KOPT-K1 (cell line): ENCODE data around the gene BMP7.
"Not testable (repeated sequence)": the region's sequence is repeated elsewhere in the genome, so short reads cannot be mapped to it uniquely, and the experiment has no call there.

Source experiments
- H3K27ac ChIP-seq: fragments of 200-600 bp; sonication (generic); 2 replicates; pipeline ENCODE4 v1.5.1; 2016; ENCODE audit warnings: antibody characterized with exemption, mild to moderate bottlenecking, low read depth, low read length; ENCODE audit not compliant: poor library complexity, severe bottlenecking
- H3K36me3 ChIP-seq: fragments of 200-600 bp; sonication (generic); 2 replicates; pipeline ENCODE4 v1.5.1; 2017; ENCODE audit warnings: antibody characterized with exemption, mild to moderate bottlenecking, low read length, moderate library complexity; ENCODE audit not compliant: insufficient read depth
- H3K9me3 ChIP-seq: fragments of 200-600 bp; sonication (generic); 2 replicates; pipeline ENCODE4 v1.5.1; 2017; ENCODE audit warnings: antibody characterized with exemption, low read length, mild to moderate bottlenecking; ENCODE audit not compliant: insufficient read depth, poor library complexity, severe bottlenecking

The BMP7 gene

GRCh38 chr20:57197352-57198131, 68.9 kb downstream of the BMP7 start:
- Histone ChIP-seq H3K9me3 (no peaks in the 10 kb centered on the region), H3K27ac (no peak overlapping the region)

GRCh38 chr20:57195469-57196100, 70.9 kb downstream of the BMP7 start:
- Histone ChIP-seq H3K9me3 (no peaks in the 10 kb centered on the region), H3K36me3 (no peaks in the 10 kb centered on the region), H3K27ac (no peak overlapping the region)

More at GRCh38 chr20:57197352-57198131, 68.9 kb downstream of the BMP7 start:
- H3K36me3 ChIP-seq: no peaks in the 10 kb centered on the region

- Histone ChIP-seq H3K27ac (no peak overlapping the region), H3K9me3 (no peaks in the 10 kb centered on the region), H3K36me3 (no peaks in the 10 kb centered on the region)
Observed at GRCh38 chr20:57195023-57195422, 71.4 kb downstream of the BMP7 start.

GRCh38 chr20:57194154-57194553, 72.3 kb downstream of the BMP7 start:
- H3K27ac ChIP-seq: no peak overlapping the region
- H3K36me3 ChIP-seq: no peaks in the 10 kb centered on the region
- H3K9me3 ChIP-seq: no peaks in the 10 kb centered on the region

GRCh38 chr20:57193094-57193493, 73.3 kb downstream of the BMP7 start:
- no peaks in the 10 kb centered on the region for H3K36me3 ChIP-seq
- no peak overlapping the region for H3K27ac ChIP-seq
- H3K9me3 ChIP-seq: no peaks in the 10 kb centered on the region

GRCh38 chr20:57192311-57192710, 74.1 kb downstream of the BMP7 start:
- Histone ChIP-seq H3K27ac (no peak overlapping the region), H3K36me3 (no peaks in the 10 kb centered on the region), H3K9me3 (no peaks in the 10 kb centered on the region)

GRCh38 chr20:57191265-57191638, 75.2 kb downstream of the BMP7 start:
- H3K9me3 ChIP-seq, H3K36me3 ChIP-seq, H3K27ac ChIP-seq: not testable (repeated sequence)

- no peaks in the 10 kb centered on the region for H3K9me3 ChIP-seq
- no peak overlapping the region for H3K27ac ChIP-seq
- no peaks in the 10 kb centered on the region for H3K36me3 ChIP-seq
Observed at GRCh38 chr20:57190536-57191264, 75.7 kb downstream of the BMP7 start.

GRCh38 chr20:57189713-57190112, 76.7 kb downstream of the BMP7 start:
- no peaks in the 10 kb centered on the region for H3K36me3 ChIP-seq
- no peak overlapping the region for H3K27ac ChIP-seq
- H3K9me3 ChIP-seq: peaks cover 6% of the 10 kb centered on the region

GRCh38 chr20:57188576-57189079, 77.8 kb downstream of the BMP7 start:
- Histone ChIP-seq H3K9me3 (peaks cover 7% of the 10 kb centered on the region), H3K36me3 (no peaks in the 10 kb centered on the region), H3K27ac (no peak overlapping the region)

- Histone ChIP-seq H3K9me3 (peaks cover 7% of the 10 kb centered on the region), H3K27ac (no peak overlapping the region), H3K36me3 (no peaks in the 10 kb centered on the region)
Observed at GRCh38 chr20:57188056-57188455, 78.4 kb downstream of the BMP7 start.

- Histone ChIP-seq H3K36me3 (no peaks in the 10 kb centered on the region), H3K9me3 (peaks cover 7% of the 10 kb centered on the region), H3K27ac (no peak overlapping the region)
Observed at GRCh38 chr20:57187068-57187634, 79.3 kb downstream of the BMP7 start.

GRCh38 chr20:57186192-57186591, 80.2 kb downstream of the BMP7 start:
- no peak overlapping the region for H3K27ac ChIP-seq
- H3K36me3 ChIP-seq: no peaks in the 10 kb centered on the region
- H3K9me3 ChIP-seq: peaks cover 7% of the 10 kb centered on the region

GRCh38 chr20:57185188-57185743, 81.2 kb downstream of the BMP7 start:
- Histone ChIP-seq H3K9me3 (peaks cover 7% of the 10 kb centered on the region), H3K36me3 (no peaks in the 10 kb centered on the region), H3K27ac (no peak overlapping the region)
